Effector memory CD4-positive, alpha-beta T cell (primary cell): ENCODE data around the gene CEP72.

ENCODE experiments used
- DNase-seq, 3 donors: peaks; one replicate each; pipeline ENCODE4 v3.0.0-alpha.2; 2020
- H3K27ac ChIP-seq: 2 replicates; pipeline ENCODE4 v1.7.0; 2013; ENCODE audit warnings: mild to moderate bottlenecking, low read length, moderate library complexity; ENCODE audit not compliant: insufficient read depth, poor library complexity, severe bottlenecking
- H3K27me3 ChIP-seq: replicated peaks from 2 replicates; pipeline ENCODE4 v1.7.0; 2013; ENCODE audit warnings: mild to moderate bottlenecking, low read length; ENCODE audit not compliant: insufficient read depth, control insufficient read depth, poor library complexity, severe bottlenecking
- H3K36me3 ChIP-seq: 2 replicates; pipeline ENCODE4 v1.7.0; 2013; ENCODE audit warnings: mild to moderate bottlenecking, low read length, moderate library complexity; ENCODE audit not compliant: control insufficient read depth, insufficient read depth
- H3K4me1 ChIP-seq: 2 replicates; pipeline ENCODE4 v1.7.0; 2013; ENCODE audit warnings: low read length, mild to moderate bottlenecking; ENCODE audit not compliant: control insufficient read depth, insufficient read depth, poor library complexity, severe bottlenecking
- H3K4me3 ChIP-seq: 2 replicates; pipeline ENCODE4 v1.7.0; 2013; ENCODE audit warnings: low read length, low read depth, mild to moderate bottlenecking; ENCODE audit not compliant: insufficient read depth, poor library complexity, severe bottlenecking
- H3K9me3 ChIP-seq: 2 replicates; pipeline ENCODE4 v1.7.0; 2013; ENCODE audit warnings: mild to moderate bottlenecking, low read length, moderate library complexity; ENCODE audit not compliant: control insufficient read depth

The CEP72 gene

GRCh38 chr5:593511-593910 lies 18.6 kb upstream of the CEP72 start:
- Histone ChIP-seq H3K27me3 (no peaks in the 10 kb centered on the region), H3K4me1 (no peaks in the 10 kb centered on the region), H3K36me3 (no peaks in the 10 kb centered on the region), H3K9me3 (no peaks in the 10 kb centered on the region), H3K4me3 (no peak overlapping the region), H3K27ac (no peak overlapping the region)
- no peak for DNase-seq

- Histone ChIP-seq H3K4me1 (no peaks in the 10 kb centered on the region), H3K27me3 (no peaks in the 10 kb centered on the region), H3K9me3 (no peaks in the 10 kb centered on the region), H3K4me3 (no peak overlapping the region), H3K27ac (no peak overlapping the region), H3K36me3 (no peaks in the 10 kb centered on the region)
- no peak for DNase-seq
Observed at GRCh38 chr5:594226-594860, 17.8 kb upstream of the CEP72 start.

- Histone ChIP-seq H3K9me3 (no peaks in the 10 kb centered on the region), H3K36me3 (no peaks in the 10 kb centered on the region), H3K27me3 (no peaks in the 10 kb centered on the region), H3K4me3 (no peak overlapping the region), H3K4me1 (no peaks in the 10 kb centered on the region), H3K27ac (no peak overlapping the region)
- no peak for DNase-seq
Observed at GRCh38 chr5:595285-595875, 16.8 kb upstream of the CEP72 start.

- Histone ChIP-seq H3K27me3 (no peaks in the 10 kb centered on the region), H3K9me3 (no peaks in the 10 kb centered on the region), H3K4me1 (no peaks in the 10 kb centered on the region), H3K36me3 (no peaks in the 10 kb centered on the region), H3K4me3 (no peak overlapping the region), H3K27ac (no peak overlapping the region)
- no peak for DNase-seq
Observed at GRCh38 chr5:597871-598563, 14.1 kb upstream of the CEP72 start.

- H3K9me3 ChIP-seq, result no peaks in the 10 kb centered on the region
- H3K4me3 ChIP-seq, result no peak overlapping the region
- no peak overlapping the region for H3K27ac ChIP-seq
- H3K4me1 ChIP-seq, result no peaks in the 10 kb centered on the region
- no peaks in the 10 kb centered on the region for H3K27me3 ChIP-seq
- no peaks in the 10 kb centered on the region for H3K36me3 ChIP-seq
- no peak for DNase-seq
Observed at GRCh38 chr5:598564-598890, 13.6 kb upstream of the CEP72 start.

- Histone ChIP-seq H3K9me3 (no peaks in the 10 kb centered on the region), H3K4me1 (no peaks in the 10 kb centered on the region), H3K36me3 (no peaks in the 10 kb centered on the region), H3K27me3 (no peaks in the 10 kb centered on the region), H3K4me3 (no peak overlapping the region), H3K27ac (no peak overlapping the region)
- no peak for DNase-seq
Observed at GRCh38 chr5:600886-601541, 11.1 kb upstream of the CEP72 start.

- Histone ChIP-seq H3K27me3 (no peaks in the 10 kb centered on the region), H3K36me3 (no peaks in the 10 kb centered on the region)
- DNase-seq, result no peak
Observed at GRCh38 chr5:601771-602465, 10.2 kb upstream of the CEP72 start.

GRCh38 chr5:602466-603035 lies 9.6 kb upstream of the CEP72 start:
- Histone ChIP-seq H3K27ac (no peak overlapping the region), H3K36me3 (no peaks in the 10 kb centered on the region), H3K27me3 (no peaks in the 10 kb centered on the region), H3K4me1 (no peaks in the 10 kb centered on the region), H3K9me3 (no peaks in the 10 kb centered on the region), H3K4me3 (no peak overlapping the region)
- DNase-seq, result no peak

More at GRCh38 chr5:601771-602465, 10.2 kb upstream of the CEP72 start:
- Histone ChIP-seq H3K4me1 (no peaks in the 10 kb centered on the region), H3K27ac (no peak overlapping the region), H3K9me3 (no peaks in the 10 kb centered on the region), H3K4me3 (no peak overlapping the region)

GRCh38 chr5:603081-603998 lies 8.8 kb upstream of the CEP72 start:
- no peaks in the 10 kb centered on the region for H3K36me3 ChIP-seq
- no peak overlapping the region for H3K27ac ChIP-seq
- no peaks in the 10 kb centered on the region for H3K27me3 ChIP-seq
- DNase-seq, result no peak
- no peak overlapping the region for H3K4me3 ChIP-seq
- H3K4me1 ChIP-seq, result no peaks in the 10 kb centered on the region
- no peaks in the 10 kb centered on the region for H3K9me3 ChIP-seq
